GM19035 (cell line): ENCODE results near the gene CAV1.

Source experiments
- ATAC-seq: cut with Tn5 transposase; IDR thresholded peaks from one replicate; pipeline ENCODE4 v1.9.1; 2021; ENCODE audit not compliant: unreplicated experiment

CAV1 gene

GRCh38 chr7:116598861-116599260 is 74.0 kb downstream of the CAV1 start:
- no peak for ATAC-seq

- no peak for ATAC-seq
Measured at GRCh38 chr7:116601426-116601825, 76.6 kb downstream of the CAV1 start.

DNA sequence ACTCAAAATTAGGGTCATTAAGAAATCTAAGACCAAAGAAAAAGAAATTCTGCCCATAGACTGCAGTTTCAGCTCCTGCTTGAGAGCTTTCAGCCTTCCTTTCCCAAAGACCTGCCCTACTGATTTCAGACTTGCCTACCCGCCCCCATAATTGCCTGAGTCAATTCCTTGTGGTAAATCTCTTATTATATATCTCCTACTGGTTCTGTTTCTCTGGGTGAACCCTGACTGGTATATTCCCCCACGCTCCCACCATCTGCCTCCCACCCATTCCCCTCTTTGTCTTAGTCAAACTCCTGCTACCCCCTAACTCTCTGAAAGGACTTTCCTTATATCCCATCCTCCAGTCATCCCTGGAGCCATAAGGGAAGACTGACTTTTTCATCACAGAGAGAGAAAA is 82.5 kb downstream of the CAV1 start:
- no peak for ATAC-seq

DNA sequence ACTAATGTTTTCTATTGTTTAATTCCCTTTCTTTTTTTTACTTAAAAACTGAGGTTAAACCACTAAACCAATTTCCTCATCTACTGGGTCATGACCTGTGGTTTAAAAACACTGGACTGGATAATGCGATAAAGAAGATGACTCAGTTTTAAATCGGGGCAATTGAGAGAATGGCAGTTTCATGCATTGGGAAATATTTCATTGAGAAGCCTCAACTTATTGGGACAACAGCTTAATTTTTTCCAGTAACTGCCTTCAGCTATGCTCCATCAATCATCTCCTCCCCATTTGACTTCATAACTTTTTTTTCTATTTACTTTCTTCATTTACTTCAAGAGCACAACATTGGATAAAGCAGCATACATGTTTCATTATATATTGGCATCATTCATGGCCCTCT is 85.4 kb downstream of the CAV1 start:
- no peak for ATAC-seq

- ATAC-seq: no peak
Measured at GRCh38 chr7:116610721-116611120, 85.9 kb downstream of the CAV1 start.
